Femur (tissue), 1 donor: Measurements from ENCODE around the gene NFIX.

Experiments
- DNase-seq: peaks from one replicate; pipeline ENCODE4 v3.0.0-alpha.2; 2017

NFIX gene

GRCh38 chr19:13060233-13060963 lies 65.1 kb downstream of the NFIX start:
- DNase-seq, result no peak

- peak; percentile 88 for DNase-seq
Observed at GRCh38 chr19:13060964-13061927, 66.0 kb downstream of the NFIX start.

GRCh38 chr19:13062317-13062716 lies 67.0 kb downstream of the NFIX start:
- no peak for DNase-seq

GRCh38 chr19:13063461-13064091 lies 68.3 kb downstream of the NFIX start:
- DNase-seq, result no peak

- no peak for DNase-seq
Observed at GRCh38 chr19:13064092-13064489, 68.8 kb downstream of the NFIX start.

GRCh38 chr19:13066226-13066625 lies 71.0 kb downstream of the NFIX start:
- DNase-seq, result no peak

GRCh38 chr19:13066933-13067807 lies 71.9 kb downstream of the NFIX start:
- DNase-seq, result no peak

- no peak for DNase-seq
Observed at GRCh38 chr19:13068085-13068846, 73.0 kb downstream of the NFIX start.

- DNase-seq, result no peak
Observed at GRCh38 chr19:13069415-13070359, 74.4 kb downstream of the NFIX start.

- DNase-seq, result no peak
Observed at GRCh38 chr19:13070425-13071140, 75.3 kb downstream of the NFIX start.

- DNase-seq, result no peak
Observed at GRCh38 chr19:13071444-13072187, 76.3 kb downstream of the NFIX start.

- DNase-seq, result no peak
Observed at GRCh38 chr19:13072188-13072908, 77.1 kb downstream of the NFIX start.

GRCh38 chr19:13073263-13073662 lies 78.0 kb downstream of the NFIX start:
- DNase-seq, result no peak

- DNase-seq, result no peak
Observed at GRCh38 chr19:13074378-13074777, 79.1 kb downstream of the NFIX start.

GRCh38 chr19:13076320-13076719 lies 81.0 kb downstream of the NFIX start:
- no peak for DNase-seq

GRCh38 chr19:13076787-13077186 lies 81.5 kb downstream of the NFIX start:
- no peak for DNase-seq

- no peak for DNase-seq
Observed at GRCh38 chr19:13077240-13077639, 82.0 kb downstream of the NFIX start.

GRCh38 chr19:13078381-13078780 lies 83.1 kb downstream of the NFIX start:
- DNase-seq, result no peak
